Stimulated activated effector memory CD8-positive, alpha-beta T cell treated with anti-CD3 and anti-CD28 coated beads, Interleukin-12 subunit alpha, Interleukin-12 subunit beta, amount 100 ng/mL, for 72 hours (primary cell): ENCODE measurements around the gene RAD1.

Experiments used
- ATAC-seq: fragments of 150-1000 bp; cut with Tn5 transposase; 2 replicates; pipeline ENCODE4 v1.10.0; 2021
- DNase-seq, 2 donors: peaks; one replicate each; pipeline ENCODE4 v3.0.0; 2021 to 2022; ENCODE audit warnings: low spot score in 2 of 2
- H3K27ac Mint-ChIP-seq: one replicate; pipeline ENCODE4 v1.8.0; 2022; ENCODE audit warnings: mild to moderate bottlenecking, mixed read lengths
- H3K36me3 Mint-ChIP-seq: one replicate; pipeline ENCODE4 v1.8.0; 2022; ENCODE audit warnings: mild to moderate bottlenecking, mixed read lengths
- H3K4me1 Mint-ChIP-seq: one replicate; pipeline ENCODE4 v1.8.0; 2022; ENCODE audit warnings: mixed read lengths
- H3K4me3 Mint-ChIP-seq: one replicate; pipeline ENCODE4 v1.8.0; 2022; ENCODE audit warnings: mild to moderate bottlenecking, mixed read lengths
- H3K9me3 Mint-ChIP-seq: one replicate; pipeline ENCODE4 v1.8.0; 2022; ENCODE audit warnings: mixed read lengths

Gene RAD1

DNA sequence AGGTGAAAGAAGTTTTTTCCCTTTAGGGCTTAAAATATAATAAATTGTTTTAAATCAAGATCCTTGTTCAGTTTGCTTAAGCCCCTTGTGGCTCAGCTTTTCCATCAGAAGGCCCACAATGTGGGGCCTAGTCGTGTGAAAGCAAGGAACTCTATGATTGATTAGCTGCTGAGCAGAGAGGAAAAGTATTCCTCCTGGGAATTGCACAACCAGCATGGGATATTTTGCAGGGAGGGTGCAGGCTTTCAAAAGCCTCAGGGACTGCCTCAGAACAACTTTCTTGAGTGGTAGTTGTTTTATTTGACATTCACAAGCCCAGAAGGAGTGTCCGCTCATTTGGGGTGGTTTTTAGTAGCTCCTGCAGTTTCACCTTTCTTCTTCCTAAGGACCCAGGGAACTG is 56.5 kb downstream of the RAD1 start:
- no peaks in the 10 kb centered on the region for H3K9me3 Mint-ChIP-seq
- no peaks in the 10 kb centered on the region for H3K4me1 Mint-ChIP-seq
- H3K4me3 Mint-ChIP-seq = no peak overlapping the region
- no peak overlapping the region for H3K27ac Mint-ChIP-seq
- no peak for ATAC-seq
- H3K36me3 Mint-ChIP-seq = no peaks in the 10 kb centered on the region
- no peak for DNase-seq

DNA sequence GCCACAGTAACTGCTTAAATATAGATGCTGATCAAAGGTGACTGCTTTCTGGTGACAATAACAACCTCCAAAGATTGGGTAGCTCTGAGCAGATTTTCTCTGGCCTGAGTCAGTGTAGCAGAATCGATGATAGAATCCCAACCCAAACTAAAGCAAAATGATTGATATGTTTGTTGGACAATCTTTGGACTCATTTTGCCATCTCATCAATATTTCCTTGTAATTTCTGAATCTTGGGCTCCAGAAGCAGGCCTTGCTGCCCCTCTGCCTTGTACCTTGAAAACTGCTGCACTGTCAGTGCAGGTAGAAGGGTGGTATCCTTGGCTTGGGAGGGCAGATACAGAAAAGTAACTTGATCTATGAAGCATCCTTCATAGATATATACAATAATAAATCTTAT is 57.4 kb downstream of the RAD1 start:
- H3K36me3 Mint-ChIP-seq = no peaks in the 10 kb centered on the region
- no peak for ATAC-seq

DNA sequence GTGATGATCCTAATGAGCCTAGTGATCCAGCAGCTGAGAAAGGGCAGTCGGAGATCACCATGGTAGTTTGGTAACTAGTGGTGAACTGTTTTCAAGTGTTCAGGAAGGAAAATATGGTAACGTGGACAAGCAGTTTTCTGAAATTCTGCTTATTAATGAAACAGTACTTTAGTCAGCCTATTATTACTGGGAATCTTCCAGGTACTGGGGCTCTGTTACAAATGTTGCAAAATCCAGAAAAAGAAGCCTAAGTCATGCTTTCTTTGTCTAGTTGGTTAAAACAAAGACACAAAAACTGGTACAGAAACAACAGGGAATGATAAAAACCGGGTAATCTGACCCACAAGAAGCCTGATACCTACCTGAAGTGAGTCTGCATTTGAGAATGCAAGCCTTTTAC is 58.1 kb downstream of the RAD1 start:
- no peaks in the 10 kb centered on the region for H3K36me3 Mint-ChIP-seq
- H3K9me3 Mint-ChIP-seq = no peaks in the 10 kb centered on the region
- no peak overlapping the region for H3K27ac Mint-ChIP-seq
- H3K4me3 Mint-ChIP-seq = no peak overlapping the region
- ATAC-seq (no peak), DNase-seq (no peak)
- H3K4me1 Mint-ChIP-seq = no peaks in the 10 kb centered on the region

More for the DNA sequence above, 57.4 kb downstream of the RAD1 start:
- no peak overlapping the region for H3K27ac Mint-ChIP-seq
- H3K9me3 Mint-ChIP-seq = no peaks in the 10 kb centered on the region
- no peaks in the 10 kb centered on the region for H3K4me1 Mint-ChIP-seq
- DNase-seq = no peak
- H3K4me3 Mint-ChIP-seq = no peak overlapping the region
